COLO668 (cell line): Measurements from ENCODE around the gene DENND4A.
A peak's percentile ranks its signal among the peaks of the same experiment; 100 is the strongest.
"Not testable (repeated sequence)": the region's sequence is repeated elsewhere in the genome, so short reads cannot be mapped to it uniquely, and the experiment has no call there.

Source experiments
- DNase-seq: peaks from one replicate; lab custom pipeline; 2025; ENCODE audit not compliant: unreplicated experiment; lab: John Stamatoyannopoulos, UW

DENND4A gene

DNA sequence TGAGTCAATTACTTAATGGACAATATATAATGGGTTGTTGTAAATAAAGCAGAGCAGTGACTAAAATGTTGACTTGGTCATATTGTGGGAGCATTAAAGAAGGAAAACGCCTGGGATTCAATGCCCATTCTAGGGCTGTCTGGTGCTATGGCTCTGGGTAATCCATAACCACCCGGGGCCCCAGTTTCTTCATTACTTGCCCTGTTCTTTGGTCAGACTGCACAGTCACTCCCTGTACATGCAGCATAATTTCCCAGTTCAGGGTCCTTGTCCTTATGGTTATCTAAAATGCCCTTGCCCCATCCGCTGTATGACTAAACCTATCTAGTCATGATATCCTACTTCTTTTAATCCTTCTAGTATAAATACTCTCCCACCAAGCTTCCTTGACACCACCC, 27.5 kb upstream of the DENND4A start:
- DNase-seq, result no peak

DNA sequence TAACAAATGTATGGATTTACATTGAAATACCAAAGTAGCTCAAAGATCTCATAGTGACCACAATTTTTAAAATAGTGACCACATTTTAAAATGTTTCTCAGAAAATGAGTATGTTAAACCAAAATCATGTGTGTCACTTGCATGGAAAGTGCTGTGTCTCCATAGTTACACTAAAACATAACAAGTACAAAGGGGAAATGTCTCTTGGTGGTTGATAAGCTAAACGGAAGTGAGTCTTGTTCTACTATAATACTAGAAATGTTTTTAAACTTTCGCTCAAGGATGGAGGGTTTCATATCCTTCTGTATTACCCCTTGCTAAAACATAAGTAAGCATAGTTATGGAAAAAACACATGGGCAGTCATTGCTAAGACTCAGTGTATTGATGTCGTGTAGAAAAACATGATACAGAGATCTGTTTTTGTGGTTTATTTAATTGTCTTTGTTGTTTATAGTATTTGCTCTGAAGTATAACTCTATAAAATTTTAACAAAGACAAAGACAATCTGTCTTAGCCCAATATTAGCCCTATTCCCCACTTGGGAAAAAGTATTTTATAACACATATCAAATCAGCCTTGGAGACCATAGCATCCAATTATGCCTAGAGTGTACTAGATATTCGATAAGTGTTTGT, 27.0 kb upstream of the DENND4A start:
- no peak for DNase-seq

DNA sequence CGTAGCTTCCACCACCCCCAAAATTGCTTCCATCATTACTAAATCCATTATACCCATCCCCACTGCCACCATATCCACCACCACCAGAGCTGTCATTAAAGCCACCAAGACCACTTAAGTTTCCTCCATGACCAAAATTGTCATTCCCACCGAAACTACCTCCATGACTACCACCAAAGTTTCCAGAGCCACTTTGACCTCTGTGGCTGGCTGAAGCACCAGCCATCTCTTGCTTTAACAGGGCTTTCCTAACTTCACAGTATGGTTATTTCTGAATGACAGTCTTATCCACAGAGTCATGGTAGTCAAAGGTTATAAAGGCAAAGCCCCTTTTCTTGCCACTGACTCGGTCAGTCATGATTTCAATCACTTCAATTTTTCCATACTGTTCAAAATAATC, 24.3 kb upstream of the DENND4A start:
- DNase-seq, result no peak

- DNase-seq, result not testable (repeated sequence)
Observed at GRCh38 chr15:65816008-65816407, 23.9 kb upstream of the DENND4A start.

DNA sequence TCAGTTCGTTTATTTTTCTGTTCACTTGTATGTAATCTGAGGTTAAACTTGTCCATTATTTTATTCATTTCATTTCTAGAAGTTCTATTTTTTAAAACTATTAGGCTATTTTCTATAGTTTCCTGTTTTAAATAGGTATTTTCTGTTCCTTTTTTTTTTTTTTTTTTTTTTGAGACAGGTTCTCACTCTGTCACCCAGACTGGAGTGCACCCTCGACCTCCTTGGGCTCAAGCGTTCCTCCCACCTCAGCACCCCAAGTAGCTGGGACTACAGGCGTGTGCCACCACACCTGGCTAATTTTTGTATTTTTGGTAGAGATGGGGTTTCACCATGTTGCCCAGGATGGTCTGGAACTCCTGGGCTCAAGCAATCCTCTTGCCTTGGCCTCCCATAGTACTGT, 22.2 kb upstream of the DENND4A start:
- DNase-seq, result not testable (repeated sequence)

- DNase-seq, result no peak
Observed at GRCh38 chr15:65812916-65813315, 20.8 kb upstream of the DENND4A start.

GRCh38 chr15:65812467-65812866, 20.4 kb upstream of the DENND4A start:
- no peak for DNase-seq

GRCh38 chr15:65811835-65812234, 19.7 kb upstream of the DENND4A start:
- DNase-seq, result no peak

- DNase-seq, result not testable (repeated sequence)
Observed at GRCh38 chr15:65811011-65811733, 19.1 kb upstream of the DENND4A start.

DNA sequence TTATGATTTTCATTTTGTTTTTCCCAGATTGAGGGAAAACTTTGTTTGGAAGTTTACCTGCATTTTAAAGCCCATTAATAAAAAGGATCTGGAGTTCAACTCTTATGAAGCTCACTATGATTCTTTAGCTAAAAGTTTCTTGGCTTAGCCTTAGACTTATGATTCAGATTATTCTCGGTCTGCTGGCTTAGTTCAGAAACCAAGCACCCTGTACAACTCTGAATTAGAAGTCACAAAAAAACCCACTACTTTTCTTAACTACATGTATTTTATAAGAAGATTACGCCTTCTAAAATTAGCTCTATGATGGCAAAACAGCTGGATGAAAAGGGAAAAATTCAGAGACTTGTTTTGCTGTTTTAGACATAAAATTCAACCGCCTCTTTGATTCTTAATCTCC, 14.3 kb upstream of the DENND4A start:
- DNase-seq, result no peak

- DNase-seq, result no peak
Observed at GRCh38 chr15:65805019-65805745, 13.1 kb upstream of the DENND4A start.

DNA sequence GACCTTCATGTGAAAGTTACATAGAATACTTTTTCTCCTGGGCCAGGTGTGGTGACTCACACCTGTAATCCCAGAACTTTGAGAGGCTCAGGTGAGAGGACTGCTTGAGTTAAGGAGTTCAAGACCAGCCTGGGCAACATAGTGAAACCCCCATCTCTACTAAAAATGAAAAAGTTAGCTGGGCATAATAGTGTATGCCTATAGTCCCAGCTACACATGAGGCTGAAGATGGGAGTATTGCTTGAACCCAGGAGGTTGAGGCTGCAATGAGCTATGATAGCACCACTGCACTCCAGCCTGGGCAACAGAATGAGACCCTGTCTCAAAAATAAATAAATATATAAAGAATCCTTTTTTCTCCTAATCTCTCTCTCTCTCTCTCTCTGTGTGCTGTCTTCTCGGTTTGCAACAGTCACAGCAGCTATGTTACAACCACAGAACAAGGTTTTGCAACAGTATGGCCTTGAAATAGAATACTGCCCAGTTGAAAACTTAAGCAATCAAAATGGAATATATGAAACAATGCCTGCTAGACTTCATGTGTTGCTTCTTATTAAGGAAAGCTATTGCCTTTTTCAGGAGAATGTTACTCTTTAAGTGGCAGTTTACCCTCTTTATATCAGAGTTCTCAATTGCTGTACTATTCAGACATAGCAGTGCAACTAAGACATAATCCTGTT, 12.3 kb upstream of the DENND4A start:
- DNase-seq, result no peak

DNA sequence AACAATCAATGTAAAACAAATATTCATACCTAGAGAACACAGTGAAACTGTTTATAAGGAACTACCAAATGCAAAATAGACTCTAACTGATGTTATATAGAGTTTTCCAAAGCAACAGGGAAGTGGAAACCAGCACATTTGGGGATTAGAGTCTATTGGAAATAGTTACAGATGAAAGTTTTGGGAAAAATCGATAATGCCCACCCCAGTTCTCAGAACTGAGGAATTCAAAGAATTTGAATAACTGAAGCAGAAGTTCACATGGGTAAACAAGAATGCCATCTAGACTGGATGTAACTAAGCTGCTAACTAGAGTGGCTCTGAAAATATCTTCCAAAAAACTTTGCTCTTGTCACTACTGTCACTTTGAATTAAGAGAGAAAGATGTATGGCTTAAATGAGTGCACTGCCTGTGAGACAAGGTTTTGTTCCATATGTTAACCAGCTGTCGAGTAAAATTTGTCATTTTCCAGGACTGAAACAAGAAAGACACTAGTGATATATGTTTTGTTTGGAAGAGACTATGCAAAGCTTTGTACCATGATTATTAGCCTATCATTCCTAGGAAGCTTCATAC, 9.2 kb upstream of the DENND4A start:
- DNase-seq, result no peak

DNA sequence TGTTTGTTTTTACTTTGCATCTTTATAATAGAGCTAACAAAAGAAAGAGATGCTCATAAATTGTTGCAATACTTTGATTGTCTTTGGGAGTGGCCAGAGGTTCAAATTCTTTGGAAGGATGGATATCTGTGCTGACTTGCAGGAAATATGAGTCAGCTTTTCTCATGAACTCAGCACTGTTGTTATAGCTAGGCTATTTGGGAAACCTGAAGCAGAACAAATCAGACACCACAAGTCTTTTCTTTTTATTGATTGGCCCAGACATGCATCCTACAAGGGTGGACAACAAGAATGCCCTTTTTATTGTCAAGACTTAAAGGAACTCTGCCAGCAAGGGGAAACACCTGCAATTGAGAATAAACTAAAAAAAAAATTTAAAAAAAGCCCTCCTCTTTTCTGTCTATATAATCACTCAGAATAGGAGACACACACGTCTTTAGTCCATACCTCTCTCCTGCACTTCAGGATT, 4.6 kb upstream of the DENND4A start:
- DNase-seq, result no peak

- DNase-seq, result no peak
Observed at GRCh38 chr15:65795663-65796216, 3.6 kb upstream of the DENND4A start.

- no peak for DNase-seq
Observed at GRCh38 chr15:65793818-65794104, 1.7 kb upstream of the DENND4A start.

DNA sequence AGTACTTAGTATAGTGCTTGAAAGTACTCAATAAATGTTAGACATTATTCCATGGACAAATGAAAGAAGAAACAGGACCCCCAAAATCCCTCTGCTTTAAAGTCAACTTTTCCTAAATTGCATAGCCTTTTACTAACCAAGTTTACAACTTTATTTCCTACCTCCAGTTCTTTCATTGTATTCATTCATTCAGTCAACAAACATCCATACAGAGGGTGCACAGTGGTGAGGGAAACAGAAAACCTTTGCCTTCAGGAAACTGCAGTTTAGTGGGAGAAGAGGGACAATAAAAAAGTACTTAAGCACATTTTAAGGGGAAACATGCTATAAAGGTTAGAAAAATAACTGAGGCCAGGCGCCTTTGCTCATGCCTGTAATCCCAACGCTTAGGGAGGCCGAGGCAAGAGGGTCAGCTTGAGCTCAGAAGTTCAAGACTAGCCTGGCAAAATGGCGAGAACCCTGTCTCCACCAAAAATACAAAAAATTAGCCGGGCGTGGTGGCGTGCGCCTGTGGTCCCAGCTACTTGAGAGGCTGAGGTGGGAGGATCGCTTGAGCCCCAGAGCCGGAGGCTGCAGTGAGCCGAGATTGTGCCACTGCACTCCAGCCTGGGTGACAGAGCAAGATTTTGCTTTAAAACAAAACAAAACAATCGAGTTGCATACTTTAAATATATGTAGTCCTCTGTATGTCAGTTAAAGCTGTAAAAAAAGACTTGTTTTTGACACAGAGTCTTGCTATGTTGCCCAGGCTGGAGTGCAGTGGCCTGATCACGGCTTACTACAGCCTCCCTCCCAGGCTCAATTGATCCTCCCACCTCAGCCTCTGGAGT, 1.1 kb upstream of the DENND4A start:
- no peak for DNase-seq

- peak; percentile 79 for DNase-seq
Observed at GRCh38 chr15:65791335-65792137, 557 bp downstream of the DENND4A start.

DNA sequence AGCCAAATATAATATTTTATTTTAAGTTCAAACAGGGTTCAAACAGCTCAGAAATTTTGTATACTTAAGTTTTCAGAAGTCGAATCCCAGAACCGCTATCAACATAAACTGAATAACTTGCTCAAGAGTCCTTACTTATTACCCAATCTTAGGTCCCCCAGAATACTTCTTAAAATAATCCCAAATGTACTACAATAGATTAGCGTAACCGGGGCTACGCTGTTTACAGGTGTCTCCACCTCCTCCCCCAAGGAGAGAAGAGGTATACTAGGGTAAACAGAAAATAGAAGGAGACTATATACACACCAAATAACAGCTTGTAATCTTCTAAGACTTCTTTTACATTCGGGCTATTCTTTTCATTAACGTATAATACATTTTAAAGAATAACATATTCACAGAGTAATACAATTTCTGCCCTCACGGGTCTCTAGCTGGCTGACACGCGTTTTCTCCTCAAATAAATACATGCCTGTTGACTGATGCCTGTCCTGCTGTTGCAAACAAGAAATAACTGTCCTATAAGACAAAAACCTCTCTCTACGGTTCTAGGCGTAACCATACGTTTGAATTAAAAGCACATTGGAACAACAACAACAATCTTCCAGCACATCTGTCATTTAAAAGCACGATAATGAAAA, 1.3 kb downstream of the DENND4A start:
- DNase-seq, result no peak
